Thyroid gland (tissue), 4 donors: ENCODE data around the gene TRIM7. TPM values are rescaled to one million over a fixed set of nuclear protein-coding genes. Genes with fewer than 3 reads are reported as not detected.
"Not testable (repeated sequence)": the region's sequence is repeated elsewhere in the genome, so short reads cannot be mapped to it uniquely, and the experiment has no call there.

Source experiments
- DNase-seq, 2 donors: peaks; one replicate each; pipeline ENCODE4 v3.0.0-alpha.2; 2019
- H3K27ac ChIP-seq, 3 donors: fragments of 200-600 bp; sonication (generic); 1 replicate in 2 of 3; 2 replicates in 1 of 3; pipeline ENCODE4 v1.5.1; 2016 to 2019; ENCODE audit warnings: mild to moderate bottlenecking in 1 of 3, moderate library complexity in 1 of 3
- H3K27me3 ChIP-seq: fragments of 200-600 bp; sonication (generic); one replicate; pipeline ENCODE4 v1.5.1; 2019
- H3K36me3 ChIP-seq, 2 donors: fragments of 200-600 bp; sonication (generic); one replicate each; pipeline ENCODE4 v1.5.1; 2016 to 2019
- H3K4me1 ChIP-seq, 2 donors: fragments of 200-600 bp; sonication (generic); one replicate each; pipeline ENCODE4 v1.5.1; 2017 to 2019
- H3K4me3 ChIP-seq, 3 donors: fragments of 200-600 bp; sonication (generic); replicated peaks in 1 of 3; 1 replicate in 2 of 3; 2 replicates in 1 of 3; pipeline ENCODE4 v1.5.1; 2016; ENCODE audit warnings: mild to moderate bottlenecking in 1 of 3
- H3K9me3 ChIP-seq: fragments of 200-600 bp; sonication (generic); one replicate; pipeline ENCODE4 v1.5.1; 2017
- POLR2A ChIP-seq, 2 donors: fragments of 450-650 bp; IDR thresholded peaks; one replicate each; pipeline ENCODE4 v1.6.1; 2017; ENCODE audit warnings: antibody characterized with exemption in 2 of 2, mild to moderate bottlenecking in 2 of 2, moderate library complexity in 1 of 2
- WGBS, 2 donors: methylation state at CpG; one replicate each; pipeline ENCODE4 v1.1.5; 2017; 5-methylcytosine and 5-hydroxymethylcytosine counted together
- intact Hi-C: fragments of 100-400 bp; cut with DNase I; formaldehyde crosslinking; loops from one replicate; pipeline ENCODE4 v1.15.1; 2023
- total RNA-seq, 4 donors: library from RNA; depleted of rRNA; stranded (reverse); fragments of >200 nt; gene quantifications; one replicate each; pipeline ENCODE4 v1.2.3, GENCODE V29; 2016
- TF ChIP-seq, protein P1 (sequence below), 6 experiments: fragments of 200-600 bp in 3 of 6; fragments of 450-650 bp in 3 of 6; sonication (generic) in 3 of 6; IDR thresholded peaks; one replicate each; pipeline ENCODE4 v1.5.1; 2016 to 2019; ENCODE audit warnings: antibody characterized with exemption in 6 of 6, mild to moderate bottlenecking in 2 of 6, inconsistent platforms in 1 of 6, moderate library complexity in 1 of 6

TRIM7 gene
- total RNA-seq, 4 donors from 2014 or later, result 12.3 to 14.2 (median 13.0) TPM

DNA sequence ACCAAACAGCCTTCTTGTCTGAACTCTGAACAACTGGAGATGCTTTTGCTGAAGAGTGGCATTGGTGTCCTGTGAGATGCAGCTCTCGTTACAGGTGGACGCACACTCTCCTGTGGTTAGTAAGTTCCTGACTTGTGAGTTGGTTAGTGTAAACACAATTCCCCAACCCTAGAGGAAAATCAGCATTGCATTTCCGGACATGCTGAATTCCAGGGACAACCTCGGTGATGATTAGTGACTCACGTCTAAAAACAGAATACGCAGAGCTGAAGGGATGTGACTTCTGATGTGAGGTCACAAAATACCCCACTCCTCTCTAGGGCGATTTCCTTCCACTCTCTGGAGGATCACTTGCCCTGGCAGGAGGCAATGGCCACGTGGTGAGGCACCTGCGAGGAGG lies 52.6 kb downstream of the TRIM7 start:
- H3K27ac ChIP-seq, result no peak overlapping the region
- no peaks in the 10 kb centered on the region for H3K36me3 ChIP-seq
- DNase-seq, result no peak
- TF ChIP-seq, protein P1, sequence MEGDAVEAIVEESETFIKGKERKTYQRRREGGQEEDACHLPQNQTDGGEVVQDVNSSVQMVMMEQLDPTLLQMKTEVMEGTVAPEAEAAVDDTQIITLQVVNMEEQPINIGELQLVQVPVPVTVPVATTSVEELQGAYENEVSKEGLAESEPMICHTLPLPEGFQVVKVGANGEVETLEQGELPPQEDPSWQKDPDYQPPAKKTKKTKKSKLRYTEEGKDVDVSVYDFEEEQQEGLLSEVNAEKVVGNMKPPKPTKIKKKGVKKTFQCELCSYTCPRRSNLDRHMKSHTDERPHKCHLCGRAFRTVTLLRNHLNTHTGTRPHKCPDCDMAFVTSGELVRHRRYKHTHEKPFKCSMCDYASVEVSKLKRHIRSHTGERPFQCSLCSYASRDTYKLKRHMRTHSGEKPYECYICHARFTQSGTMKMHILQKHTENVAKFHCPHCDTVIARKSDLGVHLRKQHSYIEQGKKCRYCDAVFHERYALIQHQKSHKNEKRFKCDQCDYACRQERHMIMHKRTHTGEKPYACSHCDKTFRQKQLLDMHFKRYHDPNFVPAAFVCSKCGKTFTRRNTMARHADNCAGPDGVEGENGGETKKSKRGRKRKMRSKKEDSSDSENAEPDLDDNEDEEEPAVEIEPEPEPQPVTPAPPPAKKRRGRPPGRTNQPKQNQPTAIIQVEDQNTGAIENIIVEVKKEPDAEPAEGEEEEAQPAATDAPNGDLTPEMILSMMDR (IDR thresholded peaks at IDR 0.05), result no peak
- TF ChIP-seq POLR2A (IDR thresholded peaks at IDR 0.05), result no peak
- no peaks in the 10 kb centered on the region for H3K9me3 ChIP-seq
- no peak overlapping the region for H3K4me3 ChIP-seq
- intact Hi-C loops, result no loop called here
- 57 to 60% methylated on average over 9 of the region's 9 CpGs for WGBS, 2 donors
- H3K4me1 ChIP-seq, result no peaks in the 10 kb centered on the region
- H3K27me3 ChIP-seq, result no peaks in the 10 kb centered on the region

DNA sequence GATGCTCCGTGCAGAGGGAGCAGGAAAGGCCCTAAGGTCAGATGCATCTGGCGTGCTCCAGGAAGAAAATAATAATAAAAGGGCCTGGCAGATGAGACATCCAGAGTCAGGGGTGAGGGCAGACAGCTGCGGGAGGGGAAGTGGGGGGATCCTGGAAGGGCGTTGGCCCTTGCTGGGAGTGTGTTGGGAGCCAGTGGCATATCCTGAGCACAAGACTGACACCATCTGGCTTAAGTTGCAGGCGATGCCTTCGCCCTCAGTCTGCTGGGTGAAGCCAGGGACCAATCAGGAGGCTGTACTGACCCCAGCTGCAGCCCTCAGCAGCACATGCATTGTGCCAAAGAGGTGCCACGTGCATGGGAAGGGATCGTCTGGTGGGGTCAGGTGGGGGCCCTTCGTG lies 53.9 kb downstream of the TRIM7 start:
- Histone ChIP-seq H3K9me3 (no peaks in the 10 kb centered on the region), H3K4me3 (no peak overlapping the region), H3K4me1 (no peaks in the 10 kb centered on the region), H3K36me3 (no peaks in the 10 kb centered on the region), H3K27ac (no peak overlapping the region), H3K27me3 (no peaks in the 10 kb centered on the region)
- TF ChIP-seq, protein P1 (IDR thresholded peaks at IDR 0.05), result no peak
- no peak for TF ChIP-seq POLR2A (IDR thresholded peaks at IDR 0.05)
- DNase-seq, result no peak
- intact Hi-C loops, result no loop called here
- WGBS, 2 donors, result 44 to 50% methylated on average over 9 of the region's 9 CpGs

DNA sequence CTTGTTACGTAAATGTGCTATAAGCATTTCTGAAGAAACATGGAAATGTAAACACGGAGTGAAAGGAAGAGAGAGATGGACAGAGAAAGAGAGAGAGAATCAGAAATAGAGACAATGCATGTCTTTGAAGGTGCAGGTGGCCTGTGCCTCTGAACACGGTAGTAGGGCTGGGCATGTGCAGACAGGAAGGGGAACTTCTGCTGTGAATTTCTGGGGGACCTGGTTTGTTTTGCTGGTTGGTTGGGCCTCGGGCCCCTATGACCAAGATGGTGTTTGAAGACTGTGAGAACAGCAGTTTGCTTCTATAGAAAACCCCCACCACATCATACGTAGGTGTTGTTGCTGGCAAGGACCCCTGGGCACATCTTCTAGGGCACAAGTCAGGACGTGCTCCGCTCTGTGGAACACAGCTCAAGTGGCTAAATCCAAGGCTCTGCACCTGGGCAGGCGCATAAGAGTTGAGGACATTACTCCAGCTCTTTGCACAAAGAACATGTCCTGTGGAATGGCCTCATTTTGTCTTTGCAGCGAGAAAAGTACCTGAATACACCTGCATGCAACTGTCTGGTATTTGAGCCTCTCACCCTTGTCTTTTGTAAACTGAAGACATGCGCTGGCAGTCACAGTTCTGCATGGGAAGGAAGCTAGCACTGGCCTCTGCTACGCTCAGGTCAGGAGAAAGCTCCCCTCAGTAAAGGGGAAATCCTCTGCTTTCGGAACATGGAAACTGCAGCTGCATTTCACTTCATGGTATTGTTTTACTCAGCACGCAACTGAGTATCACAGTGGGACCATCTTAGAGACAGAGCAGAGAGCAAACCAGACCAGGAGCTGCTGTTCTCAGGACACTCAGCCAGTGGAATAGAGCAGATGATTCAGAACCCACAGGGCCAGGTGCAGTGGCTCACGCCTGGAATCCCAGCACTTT lies 54.9 kb downstream of the TRIM7 start:
- H3K4me3 ChIP-seq, result no peak overlapping the region
- no peaks in the 10 kb centered on the region for H3K4me1 ChIP-seq
- no peak overlapping the region for H3K27ac ChIP-seq
- no peaks in the 10 kb centered on the region for H3K36me3 ChIP-seq
- no peaks in the 10 kb centered on the region for H3K9me3 ChIP-seq
- no peak for DNase-seq
- intact Hi-C loops, result no loop called here
- WGBS, 2 donors, result 77 to 78% methylated on average over 14 of the region's 14 CpGs
- H3K27me3 ChIP-seq, result no peaks in the 10 kb centered on the region
- TF ChIP-seq, protein P1 (IDR thresholded peaks at IDR 0.05), result no peak
- no peak for TF ChIP-seq POLR2A (IDR thresholded peaks at IDR 0.05)

DNA sequence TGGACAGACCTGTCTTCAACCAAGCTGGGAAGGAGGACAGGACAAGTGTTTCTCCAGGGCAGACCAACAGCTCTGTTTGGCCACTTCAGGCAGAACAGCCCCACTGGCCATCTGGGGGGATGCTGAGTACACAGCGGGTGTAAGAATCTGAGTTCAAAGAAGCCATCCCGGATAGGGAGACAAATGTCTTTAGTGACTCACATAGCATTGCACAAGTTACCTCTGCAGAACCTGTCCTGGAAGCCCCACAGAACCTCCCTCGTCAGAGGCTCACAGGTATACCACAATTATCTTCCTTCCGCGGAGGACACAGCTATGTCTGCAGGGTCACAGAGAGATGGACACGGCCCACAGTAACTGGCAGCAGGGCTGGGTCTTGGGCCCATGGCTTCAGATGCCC lies 55.6 kb downstream of the TRIM7 start:
- Histone ChIP-seq H3K27me3 (no peaks in the 10 kb centered on the region), H3K4me1 (no peaks in the 10 kb centered on the region), H3K4me3 (no peak overlapping the region), H3K27ac (no peak overlapping the region), H3K36me3 (no peaks in the 10 kb centered on the region), H3K9me3 (no peaks in the 10 kb centered on the region)
- WGBS, 2 donors, result 70 to 89% methylated on average over 6 of the region's 6 CpGs
- intact Hi-C loops, result no loop called here
- no peak for DNase-seq
- TF ChIP-seq POLR2A (IDR thresholded peaks at IDR 0.05), result no peak
- TF ChIP-seq, protein P1 (IDR thresholded peaks at IDR 0.05), result no peak

DNA sequence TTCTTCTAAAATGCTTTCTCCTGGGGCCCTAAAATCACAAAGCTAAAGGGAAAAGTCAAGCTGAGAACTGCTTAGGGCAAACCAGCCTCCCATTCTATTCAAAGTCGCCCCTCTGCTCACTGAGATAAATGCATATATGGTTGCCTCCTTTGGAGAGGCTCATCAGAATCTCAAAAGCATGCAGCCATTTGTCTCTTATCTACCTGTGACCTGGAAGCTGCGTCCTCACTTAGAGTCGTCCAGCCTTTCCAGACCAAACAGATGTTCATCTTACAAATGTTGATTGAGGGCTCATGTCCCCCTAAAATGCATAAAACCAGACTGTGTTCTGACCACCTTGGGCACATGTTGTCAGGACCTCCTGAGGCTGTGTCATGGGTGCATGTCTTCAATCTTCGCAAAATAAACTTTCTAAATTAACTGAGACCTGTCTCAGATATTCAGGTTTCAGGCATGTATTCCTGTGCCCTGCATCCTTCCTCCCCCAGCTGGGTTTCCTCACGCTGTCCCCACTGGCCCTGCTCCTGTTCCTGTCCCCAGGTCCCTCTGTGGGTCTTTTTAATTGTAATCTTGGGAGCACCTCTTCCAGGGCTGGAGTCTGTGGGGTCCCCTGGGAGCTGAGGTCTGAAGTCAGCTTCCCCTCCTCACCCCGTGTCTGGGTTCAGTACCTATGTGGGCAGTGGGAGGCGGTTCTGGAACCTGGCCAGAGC lies 57.9 kb downstream of the TRIM7 start, which contains the start of gene OR2V2:
Gene OR2V2, plus strand, starts transcription at position 660 of the 710 bp plus-strand sequence. CDS start 7,357 bp downstream, outside the sequence.
- intact Hi-C loops, DNase-seq, H3K36me3 ChIP-seq, H3K27ac ChIP-seq, H3K4me3 ChIP-seq, H3K4me1 ChIP-seq, H3K27me3 ChIP-seq, H3K9me3 ChIP-seq: not testable (repeated sequence)
- 43 to 58% methylated on average over 6 to 7 of the region's 7 CpGs for WGBS, 2 donors
